ENCODE results near the gene HOXB9.

The HOXB9 gene

GRCh38 chr17:48626245-48627117 lies at the start of gene HOXB9:
Gene HOXB9 (minus strand): TSS chr17:48626358. CDS start chr17:48626269, 89 bp downstream.
- DNase-seq: no peak

GRCh38 chr17:48672340-48672739 lies 46.2 kb upstream of the HOXB9 start:
- no peak for DNase-seq

DNA sequence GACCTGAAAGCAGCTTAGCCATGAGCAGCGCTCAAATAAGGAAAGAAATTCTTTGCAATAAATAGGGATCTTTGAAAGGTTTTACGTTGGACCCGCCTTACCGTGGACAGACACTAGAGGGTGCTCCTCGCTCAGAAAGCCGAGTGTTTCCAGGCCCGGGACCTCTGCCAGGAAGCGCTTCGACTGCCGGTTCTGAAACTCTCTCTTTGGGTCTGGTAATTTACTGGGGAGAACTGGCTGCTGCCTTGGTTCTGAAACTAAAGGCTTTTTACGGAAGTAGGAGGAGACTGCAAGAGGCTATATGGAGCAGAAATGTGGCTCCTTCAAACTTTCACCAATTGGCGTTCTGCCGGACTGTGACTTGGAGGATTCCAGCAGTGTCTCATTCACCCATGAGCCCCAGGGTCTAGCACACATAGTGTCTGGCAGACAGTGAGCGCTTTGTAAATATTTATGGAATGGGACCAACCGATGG lies 45.6 kb upstream of the HOXB9 start:
- peak in 57 of 58 donors; percentile 1 to 88 (median 63) for DNase-seq

GRCh38 chr17:48663134-48663924 lies 37.2 kb upstream of the HOXB9 start:
- DNase-seq: no peak

DNA sequence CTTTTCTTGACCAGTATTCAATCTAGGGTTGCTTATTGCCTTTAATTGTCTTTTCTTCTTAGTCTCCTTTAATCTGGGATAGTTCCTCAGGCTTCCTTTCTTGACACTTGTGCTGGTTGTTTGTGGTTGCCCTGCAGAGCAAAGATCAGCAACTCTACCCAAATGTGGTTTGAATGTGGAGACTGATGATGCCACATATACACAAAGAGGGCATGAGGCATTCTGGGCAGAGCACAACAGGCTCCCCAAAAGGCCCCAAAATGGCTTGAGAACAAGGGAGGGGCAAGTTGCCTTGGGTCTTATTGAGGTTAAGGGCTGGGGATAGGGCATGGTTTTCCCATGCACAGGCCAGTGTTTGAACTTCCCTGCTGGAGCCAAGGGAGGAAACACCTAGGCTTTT lies 29.8 kb upstream of the HOXB9 start:
- no peak for DNase-seq

DNA sequence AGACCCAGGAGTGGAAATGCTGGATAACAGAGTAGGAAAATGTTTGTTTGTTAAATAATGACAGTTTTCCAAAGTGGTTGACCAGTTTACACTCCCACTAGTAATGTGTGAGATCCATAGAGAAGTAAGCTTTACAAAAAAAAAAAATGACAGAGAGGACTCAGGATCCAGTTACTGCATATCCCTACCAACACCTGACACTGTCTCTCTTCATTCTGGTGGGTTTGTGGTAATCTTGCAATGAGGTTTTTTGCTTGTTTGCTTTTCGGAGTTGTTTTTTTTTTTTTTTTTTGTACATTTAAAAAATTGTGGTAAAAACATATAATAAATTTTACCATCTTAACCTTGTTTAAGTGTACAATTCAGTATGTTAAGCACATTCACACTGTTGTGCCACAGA lies 23.6 kb upstream of the HOXB9 start:
- DNase-seq: no peak

GRCh38 chr17:48647963-48648245 lies 21.7 kb upstream of the HOXB9 start:
- DNase-seq: no peak

DNA sequence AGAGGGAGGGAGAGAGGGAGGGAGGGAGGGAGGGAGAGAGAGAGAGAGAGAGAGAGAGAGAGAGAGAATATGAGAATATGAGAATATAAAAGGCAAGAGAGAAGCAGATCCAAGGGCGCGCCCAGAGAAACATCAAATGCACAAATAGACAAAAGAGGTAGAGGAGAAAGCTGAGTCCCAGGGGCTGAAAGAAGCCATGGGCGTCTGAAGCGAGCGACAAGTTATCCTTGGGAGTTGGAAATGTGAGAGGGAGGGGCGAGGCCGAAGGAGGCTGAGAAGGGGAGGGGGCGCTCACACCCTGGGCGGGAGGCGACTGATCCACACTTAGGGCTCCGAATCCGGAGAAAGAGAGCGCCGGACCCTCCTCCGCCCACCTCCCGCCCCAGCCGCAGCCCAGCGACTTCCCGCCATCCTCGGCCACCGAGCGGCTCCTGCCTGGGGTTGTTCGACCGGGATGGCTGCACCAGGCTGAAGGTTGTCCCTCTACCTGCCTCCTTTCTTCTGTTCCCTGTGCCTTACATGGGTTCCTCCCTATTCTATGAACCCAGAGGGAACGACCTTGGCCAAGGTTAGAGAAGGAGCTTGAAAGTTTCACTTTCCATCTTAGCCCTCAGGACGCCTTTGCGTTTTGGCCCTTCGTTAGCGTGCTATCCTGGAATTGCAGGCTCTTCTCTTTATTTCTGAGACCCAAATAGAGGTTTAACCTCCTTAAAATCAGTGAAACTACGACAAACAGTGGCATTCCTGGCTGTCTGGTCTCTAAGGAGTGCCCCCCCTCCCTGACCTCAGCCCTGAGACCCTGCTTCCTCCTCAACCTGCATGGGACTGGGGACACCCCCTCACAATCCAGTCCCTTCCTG lies 21.2 kb upstream of the HOXB9 start:
- no peak for DNase-seq

- DNase-seq: no peak
Observed at GRCh38 chr17:48646183-48647102, 20.3 kb upstream of the HOXB9 start.

GRCh38 chr17:48645639-48646182 lies 19.6 kb upstream of the HOXB9 start:
- no peak for DNase-seq

DNA sequence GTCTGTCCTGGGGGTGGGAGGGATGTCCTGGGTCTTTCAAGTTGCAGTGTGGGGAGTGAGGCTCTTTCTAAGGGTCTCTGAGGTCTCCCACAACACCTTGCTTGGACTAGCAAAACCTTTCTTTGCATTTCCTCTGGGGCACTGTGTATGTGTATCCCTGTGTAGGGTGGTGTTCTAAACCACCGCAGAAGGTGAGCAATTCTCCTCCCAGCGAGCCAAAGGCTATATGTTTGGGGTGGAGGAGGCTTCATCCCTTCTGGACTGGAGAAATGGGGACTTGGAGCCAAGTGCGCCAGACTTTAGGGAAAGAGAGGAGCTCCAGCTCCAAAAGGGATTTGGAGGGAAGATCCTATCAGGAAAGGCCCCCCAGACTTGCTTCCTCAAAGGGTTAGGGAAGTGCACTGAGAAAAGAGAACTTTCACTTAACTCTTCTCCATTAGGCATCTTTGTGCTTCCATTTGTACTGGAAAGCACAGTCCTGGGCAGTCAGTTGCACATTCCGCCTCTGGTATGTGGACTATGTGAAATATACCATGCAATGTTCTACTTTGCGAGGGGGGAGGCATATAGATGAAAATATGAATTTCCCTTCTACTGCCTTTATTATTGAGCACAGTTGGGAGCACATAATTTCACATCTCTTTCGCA lies 18.9 kb upstream of the HOXB9 start:
- DNase-seq: no peak

- no peak for DNase-seq
Observed at GRCh38 chr17:48644159-48644558, 18.0 kb upstream of the HOXB9 start.

- DNase-seq: no peak
Observed at GRCh38 chr17:48643697-48644012, 17.5 kb upstream of the HOXB9 start.

GRCh38 chr17:48642843-48643696 lies 16.9 kb upstream of the HOXB9 start:
- no peak for DNase-seq

DNA sequence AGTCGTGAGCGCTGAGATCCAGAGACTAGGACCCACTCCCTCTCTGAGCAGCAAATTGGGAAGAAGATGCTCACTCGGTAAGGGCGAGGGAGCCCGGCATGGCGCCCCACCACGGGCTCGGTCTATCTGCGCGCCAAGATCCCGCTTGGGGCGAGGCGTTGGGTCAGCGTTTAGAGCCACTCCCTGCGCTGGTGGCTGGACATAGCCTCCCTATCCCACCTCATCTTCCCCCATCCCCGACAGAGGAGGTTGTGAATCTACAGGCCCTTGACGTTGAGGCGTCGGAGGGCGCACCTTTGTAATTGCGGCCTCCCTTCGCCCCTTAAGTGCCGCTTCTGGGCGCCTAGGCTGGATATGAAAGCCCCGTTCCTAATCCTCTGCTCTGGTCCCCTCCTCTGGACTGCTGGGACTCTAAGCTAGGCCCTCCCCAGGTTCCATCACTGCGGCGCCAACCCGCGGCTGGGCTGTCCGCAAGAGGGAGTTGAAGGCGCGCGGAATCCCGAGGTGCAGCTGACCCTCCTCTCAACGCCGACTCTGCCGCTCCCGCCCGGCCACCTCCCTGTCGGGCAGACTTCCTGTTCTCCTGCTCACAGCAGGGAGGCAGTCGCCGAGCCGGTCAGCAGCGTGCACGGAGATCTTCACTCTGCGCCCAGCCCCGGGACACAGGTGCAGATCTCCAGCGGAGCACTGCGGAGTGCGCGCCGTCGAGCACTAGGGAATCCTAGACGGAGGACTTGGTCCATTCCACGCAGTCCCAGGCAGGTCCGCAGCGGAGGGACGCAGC lies 16.1 kb upstream of the HOXB9 start:
- no peak for DNase-seq

DNA sequence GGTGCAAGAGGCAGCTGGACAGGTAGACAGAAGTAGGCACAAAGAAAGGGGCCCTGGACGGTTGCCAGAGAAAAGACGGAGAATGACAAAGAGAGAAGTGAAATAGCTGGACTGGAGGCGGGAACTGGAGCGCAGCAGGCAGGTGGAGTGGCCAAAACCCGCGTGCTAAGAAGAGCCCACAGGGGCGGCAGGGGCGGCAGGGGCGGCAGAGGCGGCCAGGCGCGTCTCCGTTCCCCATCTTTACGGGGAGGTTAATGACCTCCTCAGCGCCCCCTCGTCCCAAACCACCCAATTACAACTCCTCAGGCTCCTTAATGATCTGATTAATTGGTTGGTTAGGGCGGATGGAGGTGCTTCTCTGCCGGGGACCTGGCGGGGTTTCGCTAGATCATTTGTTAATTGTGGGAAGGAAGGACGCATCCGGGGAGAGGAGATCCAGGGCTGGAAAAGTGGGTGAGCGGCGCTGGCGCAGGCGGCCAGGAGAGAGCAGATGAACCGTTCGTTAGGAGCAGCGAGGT lies 15.4 kb upstream of the HOXB9 start:
- DNase-seq: no peak

DNA sequence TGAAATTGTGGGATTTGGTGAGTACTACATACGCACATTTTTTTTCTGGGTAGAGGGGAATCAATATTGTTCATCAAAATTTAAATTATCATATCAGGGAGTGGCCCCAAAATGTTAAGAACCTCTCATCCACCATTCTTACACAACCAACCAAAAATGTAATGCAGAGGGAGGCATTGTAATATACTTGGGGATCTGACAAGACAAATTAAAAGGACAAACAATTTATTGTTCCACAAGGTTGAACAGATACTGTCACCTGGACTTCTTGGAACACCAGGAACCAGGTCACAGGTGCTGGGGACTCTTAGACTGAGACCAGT lies 14.7 kb upstream of the HOXB9 start:
- no peak for DNase-seq

Measured in anterior cingulate cortex (tissue), 58 donors.